ENCODE results near the gene KCNAB1. TPM values are rescaled to one million over a fixed set of nuclear protein-coding genes. Genes with fewer than 3 reads are reported as not detected.

Gene KCNAB1
- total and polyA plus RNA-seq, 2 donors (not counting 3 experiments of a cell fraction or from before 2014, with no cell fraction given) = 0.21 TPM; not detected in 1

- ChIA-PET POLR2A (no interaction called here), CTCF (interaction anchor here (4.7 to 7.7 kb wide), 2 partner anchors 212 to 338 kb away, joined by 31 to 424 read pairs; no protein-coding TSS in a partner anchor)
- no peak for FAIRE-seq
- intact Hi-C loops (cut with micrococcal nuclease) = no loop called here
- H3K79me2 ChIP-seq (ENCODE audit: control insufficient read depth, insufficient read depth, low read length) = no peaks in the 10 kb centered on the region
- no peak overlapping the region for H3K4me3 ChIP-seq (replicated peaks in 1 of 3; ENCODE audit: insufficient read depth in 1 of 3, low read depth in 1 of 3, low read length in 3 of 3)
- dilution Hi-C loops (cut with MboI; ENCODE audit: extremely low pct_ligation_motif_present, low sequenced_read_pairs) = loop anchor here (25.0 kb wide), 1 partner anchor 342 kb away; no protein-coding TSS in a partner anchor
- H3K27me3 ChIP-seq (ENCODE audit: control insufficient read depth in 2 of 2, insufficient read depth in 2 of 2, low read length in 2 of 2) = no peaks in the 10 kb centered on the region
- no peak overlapping the region for H3K27ac ChIP-seq (ENCODE audit: insufficient read depth, low read depth, low read length)
- H3K4me2 ChIP-seq (ENCODE audit: insufficient read depth, low read length) = no peak overlapping the region
- TF ChIP-seq MYC (IDR thresholded peaks at IDR 0.05; ENCODE audit: low read depth, low read length) = no peak
- no peak for TF ChIP-seq GATA2 (IDR thresholded peaks at IDR 0.05; ENCODE audit: insufficient read depth, insufficient read length, low read depth, low read length)
- no peak for TF ChIP-seq FOS (IDR thresholded peaks at IDR 0.05; ENCODE audit: borderline replicate concordance, insufficient read depth, low read length)
- no peak for TF ChIP-seq POLR2A (IDR thresholded peaks at IDR 0.05; ENCODE audit: low read depth, low read length)
- no peak for TF ChIP-seq CTCF (IDR thresholded peaks at IDR 0.05; ENCODE audit: extremely low read depth in 1 of 2, insufficient read depth in 1 of 2, low read depth in 1 of 2, low read length in 2 of 2)
- TF ChIP-seq EZH2 (IDR thresholded peaks at IDR 0.05; ENCODE audit: borderline replicate concordance, low read depth, low read length, severe bottlenecking) = no peak
- TF ChIP-seq POLR2AphosphoS5 (IDR thresholded peaks at IDR 0.05; ENCODE audit: insufficient read depth, low read depth, low read length) = no peak
- TF ChIP-seq, protein P1, sequence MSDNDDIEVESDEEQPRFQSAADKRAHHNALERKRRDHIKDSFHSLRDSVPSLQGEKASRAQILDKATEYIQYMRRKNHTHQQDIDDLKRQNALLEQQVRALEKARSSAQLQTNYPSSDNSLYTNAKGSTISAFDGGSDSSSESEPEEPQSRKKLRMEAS (IDR thresholded peaks at IDR 0.05; ENCODE audit: insufficient read depth, insufficient read length) = no peak
- TF ChIP-seq JUN (IDR thresholded peaks at IDR 0.05; ENCODE audit: borderline replicate concordance, insufficient read depth, insufficient read length, low read depth) = no peak
- no peak overlapping the region for H3K9ac ChIP-seq (replicated peaks; ENCODE audit: extremely low read depth, insufficient read depth, low read length)
- no peaks in the 10 kb centered on the region for H4K20me1 ChIP-seq (replicated peaks; ENCODE audit: control insufficient read depth, extremely low read depth, insufficient read depth, low read length)
- no TSS peak for BruUV-seq (replicated peaks)
- no peaks in the 10 kb centered on the region for H3K36me3 ChIP-seq (ENCODE audit: control insufficient read depth in 2 of 2, extremely low read depth in 1 of 2, insufficient read depth in 2 of 2, low read length in 2 of 2)
- DNase-seq (ENCODE audit: low read depth, low spot score) = no peak
- no peaks in the 10 kb centered on the region for H3K9me3 ChIP-seq (replicated peaks; ENCODE audit: control insufficient read depth, insufficient read depth, low read length)
- H3K9me1 ChIP-seq (replicated peaks; ENCODE audit: control insufficient read depth, extremely low read depth, insufficient read depth, low read length) = no peaks in the 10 kb centered on the region
- H2AFZ ChIP-seq (ENCODE audit: low read depth, low read length) = no peak overlapping the region
- H3K4me1 ChIP-seq (ENCODE audit: control insufficient read depth, extremely low read depth, insufficient read depth, low read length) = no peaks in the 10 kb centered on the region
Observed at GRCh38 chr3:156170571-156170970, 50.2 kb downstream of the KCNAB1 start.

Measured in endothelial cell of umbilical vein (primary cell).